GM12878 (cell line): ENCODE data around the gene LRRIQ4. TPM values are rescaled to one million over a fixed set of nuclear protein-coding genes. Genes with fewer than 3 reads are reported as not detected.

Source experiments
- CBFB ChIP-seq: IDR thresholded peaks from 2 replicates; pipeline ENCODE4 v1.6.1; 2016; ENCODE audit warnings: antibody characterized with exemption, low read depth
- CHD1 ChIP-seq: IDR thresholded peaks from 2 replicates; pipeline ENCODE4 v1.6.1; 2012; ENCODE audit warnings: low read depth, low read length, improper control_type of control experiment
- CREB1 ChIP-seq: IDR thresholded peaks from 2 replicates; pipeline ENCODE4 v1.6.1; 2012; ENCODE audit warnings: low read depth, mild to moderate bottlenecking, inconsistent platforms
- EED ChIP-seq: sonication (generic); IDR thresholded peaks from 2 replicates; pipeline ENCODE4 v1.6.1; 2016; ENCODE audit warnings: antibody characterized with exemption, low read depth
- EP300 ChIP-seq, 2 experiments: fragments of 150-350 bp in 1 of 2; IDR thresholded peaks; 2 replicates each; pipeline ENCODE4 v1.6.1; 2011 to 2012; ENCODE audit warnings: low read depth in 2 of 2, low read length in 2 of 2, borderline replicate concordance in 1 of 2, improper control_type of control experiment in 1 of 2, inconsistent platforms in 1 of 2; ENCODE audit not compliant: control insufficient read depth in 1 of 2
- GABPA ChIP-seq: IDR thresholded peaks from 2 replicates; pipeline ENCODE4 v1.6.1; 2014; ENCODE audit warnings: antibody characterized with exemption, low read depth, mild to moderate bottlenecking, inconsistent platforms
- IKZF2 ChIP-seq, 2 experiments: fragments of 450-650 bp; IDR thresholded peaks; 2 replicates each; pipeline ENCODE4 v1.6.1; 2017; ENCODE audit warnings: mild to moderate bottlenecking in 2 of 2, moderate library complexity in 2 of 2
- IRF4 ChIP-seq: IDR thresholded peaks from 2 replicates; pipeline ENCODE4 v1.6.1; 2011; ENCODE audit warnings: low read depth, low read length
- MXI1 ChIP-seq: fragments of 150-350 bp; IDR thresholded peaks from 2 replicates; pipeline ENCODE4 v1.6.1; 2011; ENCODE audit warnings: low read depth, mild to moderate bottlenecking, inconsistent platforms, low read length, improper control_type of control experiment
- NBN ChIP-seq: fragments of 450-650 bp; IDR thresholded peaks from 2 replicates; pipeline ENCODE4 v1.6.1; 2016
- RBBP5 ChIP-seq: fragments of 200-600 bp; sonication (generic); conservative IDR thresholded peaks from 2 replicates; pipeline ENCODE4 v1.6.1; 2016
- SREBF2 ChIP-seq: IDR thresholded peaks from 2 replicates; pipeline ENCODE4 v1.6.1; 2012; ENCODE audit warnings: mild to moderate bottlenecking, low read length
- TCF12 ChIP-seq: IDR thresholded peaks from 2 replicates; pipeline ENCODE4 v1.6.1; 2011; ENCODE audit warnings: low read depth, mild to moderate bottlenecking, low read length
- YBX1 ChIP-seq: fragments of 450-650 bp; IDR thresholded peaks from 2 replicates; pipeline ENCODE4 v1.6.1; 2016; ENCODE audit warnings: antibody characterized with exemption
- ZNF24 ChIP-seq: fragments of 450-650 bp; IDR thresholded peaks from 2 replicates; pipeline ENCODE4 v1.6.1; 2017; ENCODE audit warnings: antibody characterized with exemption, mild to moderate bottlenecking
- polyA plus RNA-seq, 11 experiments: library from polyadenylated mRNA; depleted of rRNA in 4 of 11; unstranded in 6 of 11; stranded (reverse) in 5 of 11; fragments of >200 nt; fragmentation: Nextera tagmentation in 4 of 11; fragmentation: Illumina TruSeq in 1 of 11; extraction: Ambion mirVana in 4 of 11; extraction: Trizol in 1 of 11; gene quantifications; 1 replicate in 1 of 11; 2 replicates in 10 of 11; pipeline versions ENCODE4 v1.2.1 to v1.2.3, GENCODE V29; 2011 to 2016; ENCODE audit warnings: inconsistent platforms in 2 of 11, missing spikeins in 2 of 11, low read depth in 1 of 11
- total RNA-seq, 4 experiments: library from RNA; depleted of rRNA in 3 of 4; stranded (reverse); fragments of >200 nt in 3 of 4; fragmentation: Illumina TruSeq in 1 of 4; extraction: Trizol in 1 of 4; gene quantifications; 2 replicates each; pipeline versions ENCODE4 v1.2.1 to v1.2.3, GENCODE V29; 2013 to 2021
- TF ChIP-seq, protein P1 (sequence below): fragments of 450-650 bp; IDR thresholded peaks from 2 replicates; pipeline ENCODE4 v1.6.1; 2017; ENCODE audit warnings: mild to moderate bottlenecking, low read depth, inconsistent platforms; ENCODE audit not compliant: poor library complexity, severe bottlenecking
- TF ChIP-seq, protein P2 (sequence below): fragments of 450-650 bp; IDR thresholded peaks from 2 replicates; pipeline ENCODE4 v1.6.1; 2014; ENCODE audit warnings: mild to moderate bottlenecking
- TF ChIP-seq, protein P3 (sequence below): fragments of 150-350 bp; IDR thresholded peaks from 2 replicates; pipeline ENCODE4 v1.6.1; 2016; ENCODE audit warnings: low read depth, low read length
- TF ChIP-seq, protein P4 (sequence below): fragments of 450-650 bp; IDR thresholded peaks from 2 replicates; pipeline ENCODE4 v1.6.1; 2016; ENCODE audit warnings: mild to moderate bottlenecking, moderate library complexity, borderline replicate concordance

Gene LRRIQ4
- total and polyA plus RNA-seq, 10 of the 15 experiments (the other 5 are each of a cell fraction or from before 2014, with no cell fraction given) = 0.06 to 0.21 (median 0.14) TPM; not detected in 3

DNA sequence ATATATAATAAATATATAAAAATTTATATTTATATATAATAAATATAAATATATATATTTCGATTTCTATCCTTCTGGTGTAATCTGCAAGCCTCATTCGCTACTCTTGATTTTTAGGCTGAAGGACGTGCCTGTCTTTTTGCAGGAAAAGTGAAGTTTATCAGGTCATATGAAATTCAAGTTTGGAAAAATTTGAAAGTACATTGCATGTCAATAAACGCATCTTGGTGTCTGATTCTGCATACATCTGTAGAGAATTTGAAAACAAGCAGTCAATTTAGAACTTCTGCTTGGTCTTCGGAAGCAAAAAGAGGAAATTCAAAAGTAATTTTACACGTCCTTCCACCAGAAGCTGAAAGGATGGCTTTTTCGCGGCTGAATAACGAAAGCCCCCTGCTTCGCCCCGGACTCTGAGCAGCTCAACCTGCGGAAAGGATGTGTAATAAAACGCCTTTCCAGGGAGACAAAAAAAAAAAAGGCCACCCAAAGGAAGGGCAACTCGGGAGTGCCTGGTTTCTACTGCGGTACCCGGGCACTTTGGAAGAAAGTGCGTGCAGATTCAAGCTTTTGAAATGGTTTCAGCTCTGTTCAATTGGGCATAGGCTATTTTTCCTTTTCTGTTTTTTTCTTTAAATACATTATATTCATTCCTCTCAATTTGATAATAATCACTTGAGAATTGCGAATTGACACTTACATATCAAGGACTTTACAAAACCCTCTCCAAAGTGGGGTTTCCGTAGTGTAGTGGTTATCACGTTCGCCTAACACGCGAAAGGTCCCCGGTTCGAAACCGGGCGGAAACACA lies 41.0 kb upstream of the LRRIQ4 start (continued):
- TF ChIP-seq CBFB = peak; percentile 45; the same call in 1 of the 2 replicates
- TF ChIP-seq YBX1 = no peak
- TF ChIP-seq RBBP5 = peak; percentile 80; the same call in 1 of the 2 replicates
- TF ChIP-seq, protein P1, sequence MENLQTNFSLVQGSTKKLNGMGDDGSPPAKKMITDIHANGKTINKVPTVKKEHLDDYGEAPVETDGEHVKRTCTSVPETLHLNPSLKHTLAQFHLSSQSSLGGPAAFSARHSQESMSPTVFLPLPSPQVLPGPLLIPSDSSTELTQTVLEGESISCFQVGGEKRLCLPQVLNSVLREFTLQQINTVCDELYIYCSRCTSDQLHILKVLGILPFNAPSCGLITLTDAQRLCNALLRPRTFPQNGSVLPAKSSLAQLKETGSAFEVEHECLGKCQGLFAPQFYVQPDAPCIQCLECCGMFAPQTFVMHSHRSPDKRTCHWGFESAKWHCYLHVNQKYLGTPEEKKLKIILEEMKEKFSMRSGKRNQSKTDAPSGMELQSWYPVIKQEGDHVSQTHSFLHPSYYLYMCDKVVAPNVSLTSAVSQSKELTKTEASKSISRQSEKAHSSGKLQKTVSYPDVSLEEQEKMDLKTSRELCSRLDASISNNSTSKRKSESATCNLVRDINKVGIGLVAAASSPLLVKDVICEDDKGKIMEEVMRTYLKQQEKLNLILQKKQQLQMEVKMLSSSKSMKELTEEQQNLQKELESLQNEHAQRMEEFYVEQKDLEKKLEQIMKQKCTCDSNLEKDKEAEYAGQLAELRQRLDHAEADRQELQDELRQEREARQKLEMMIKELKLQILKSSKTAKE = peak; percentile 84
- peak; percentile 32; the same call in 1 of the 2 replicates for TF ChIP-seq CREB1
- no peak for TF ChIP-seq CHD1
- TF ChIP-seq, protein P2, sequence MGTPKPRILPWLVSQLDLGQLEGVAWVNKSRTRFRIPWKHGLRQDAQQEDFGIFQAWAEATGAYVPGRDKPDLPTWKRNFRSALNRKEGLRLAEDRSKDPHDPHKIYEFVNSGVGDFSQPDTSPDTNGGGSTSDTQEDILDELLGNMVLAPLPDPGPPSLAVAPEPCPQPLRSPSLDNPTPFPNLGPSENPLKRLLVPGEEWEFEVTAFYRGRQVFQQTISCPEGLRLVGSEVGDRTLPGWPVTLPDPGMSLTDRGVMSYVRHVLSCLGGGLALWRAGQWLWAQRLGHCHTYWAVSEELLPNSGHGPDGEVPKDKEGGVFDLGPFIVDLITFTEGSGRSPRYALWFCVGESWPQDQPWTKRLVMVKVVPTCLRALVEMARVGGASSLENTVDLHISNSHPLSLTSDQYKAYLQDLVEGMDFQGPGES = no peak
- peak; percentile 99 for TF ChIP-seq ZNF24
- TF ChIP-seq GABPA = peak; percentile 70; the same call in 1 of the 2 replicates
- TF ChIP-seq EED = peak; percentile 52; the same call in 1 of the 2 replicates
- TF ChIP-seq IRF4 = peak; percentile 50; the same call in 1 of the 2 replicates
- TF ChIP-seq, protein P3, sequence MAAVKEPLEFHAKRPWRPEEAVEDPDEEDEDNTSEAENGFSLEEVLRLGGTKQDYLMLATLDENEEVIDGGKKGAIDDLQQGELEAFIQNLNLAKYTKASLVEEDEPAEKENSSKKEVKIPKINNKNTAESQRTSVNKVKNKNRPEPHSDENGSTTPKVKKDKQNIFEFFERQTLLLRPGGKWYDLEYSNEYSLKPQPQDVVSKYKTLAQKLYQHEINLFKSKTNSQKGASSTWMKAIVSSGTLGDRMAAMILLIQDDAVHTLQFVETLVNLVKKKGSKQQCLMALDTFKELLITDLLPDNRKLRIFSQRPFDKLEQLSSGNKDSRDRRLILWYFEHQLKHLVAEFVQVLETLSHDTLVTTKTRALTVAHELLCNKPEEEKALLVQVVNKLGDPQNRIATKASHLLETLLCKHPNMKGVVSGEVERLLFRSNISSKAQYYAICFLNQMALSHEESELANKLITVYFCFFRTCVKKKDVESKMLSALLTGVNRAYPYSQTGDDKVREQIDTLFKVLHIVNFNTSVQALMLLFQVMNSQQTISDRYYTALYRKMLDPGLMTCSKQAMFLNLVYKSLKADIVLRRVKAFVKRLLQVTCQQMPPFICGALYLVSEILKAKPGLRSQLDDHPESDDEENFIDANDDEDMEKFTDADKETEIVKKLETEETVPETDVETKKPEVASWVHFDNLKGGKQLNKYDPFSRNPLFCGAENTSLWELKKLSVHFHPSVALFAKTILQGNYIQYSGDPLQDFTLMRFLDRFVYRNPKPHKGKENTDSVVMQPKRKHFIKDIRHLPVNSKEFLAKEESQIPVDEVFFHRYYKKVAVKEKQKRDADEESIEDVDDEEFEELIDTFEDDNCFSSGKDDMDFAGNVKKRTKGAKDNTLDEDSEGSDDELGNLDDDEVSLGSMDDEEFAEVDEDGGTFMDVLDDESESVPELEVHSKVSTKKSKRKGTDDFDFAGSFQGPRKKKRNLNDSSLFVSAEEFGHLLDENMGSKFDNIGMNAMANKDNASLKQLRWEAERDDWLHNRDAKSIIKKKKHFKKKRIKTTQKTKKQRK = no peak
- TF ChIP-seq NBN = no peak; the same call in 1 of the 2 replicates
- peak; percentile 97 for TF ChIP-seq SREBF2
- TF ChIP-seq IKZF2 (IDR thresholded peaks at IDR 0.05) = peak; percentile 24 to 34; a peak in 1 of 4 replicates
- TF ChIP-seq MXI1 = 0 out of 2 replicates have a peak, but pooled peaks have one; percentile 11
- TF ChIP-seq, protein P4, sequence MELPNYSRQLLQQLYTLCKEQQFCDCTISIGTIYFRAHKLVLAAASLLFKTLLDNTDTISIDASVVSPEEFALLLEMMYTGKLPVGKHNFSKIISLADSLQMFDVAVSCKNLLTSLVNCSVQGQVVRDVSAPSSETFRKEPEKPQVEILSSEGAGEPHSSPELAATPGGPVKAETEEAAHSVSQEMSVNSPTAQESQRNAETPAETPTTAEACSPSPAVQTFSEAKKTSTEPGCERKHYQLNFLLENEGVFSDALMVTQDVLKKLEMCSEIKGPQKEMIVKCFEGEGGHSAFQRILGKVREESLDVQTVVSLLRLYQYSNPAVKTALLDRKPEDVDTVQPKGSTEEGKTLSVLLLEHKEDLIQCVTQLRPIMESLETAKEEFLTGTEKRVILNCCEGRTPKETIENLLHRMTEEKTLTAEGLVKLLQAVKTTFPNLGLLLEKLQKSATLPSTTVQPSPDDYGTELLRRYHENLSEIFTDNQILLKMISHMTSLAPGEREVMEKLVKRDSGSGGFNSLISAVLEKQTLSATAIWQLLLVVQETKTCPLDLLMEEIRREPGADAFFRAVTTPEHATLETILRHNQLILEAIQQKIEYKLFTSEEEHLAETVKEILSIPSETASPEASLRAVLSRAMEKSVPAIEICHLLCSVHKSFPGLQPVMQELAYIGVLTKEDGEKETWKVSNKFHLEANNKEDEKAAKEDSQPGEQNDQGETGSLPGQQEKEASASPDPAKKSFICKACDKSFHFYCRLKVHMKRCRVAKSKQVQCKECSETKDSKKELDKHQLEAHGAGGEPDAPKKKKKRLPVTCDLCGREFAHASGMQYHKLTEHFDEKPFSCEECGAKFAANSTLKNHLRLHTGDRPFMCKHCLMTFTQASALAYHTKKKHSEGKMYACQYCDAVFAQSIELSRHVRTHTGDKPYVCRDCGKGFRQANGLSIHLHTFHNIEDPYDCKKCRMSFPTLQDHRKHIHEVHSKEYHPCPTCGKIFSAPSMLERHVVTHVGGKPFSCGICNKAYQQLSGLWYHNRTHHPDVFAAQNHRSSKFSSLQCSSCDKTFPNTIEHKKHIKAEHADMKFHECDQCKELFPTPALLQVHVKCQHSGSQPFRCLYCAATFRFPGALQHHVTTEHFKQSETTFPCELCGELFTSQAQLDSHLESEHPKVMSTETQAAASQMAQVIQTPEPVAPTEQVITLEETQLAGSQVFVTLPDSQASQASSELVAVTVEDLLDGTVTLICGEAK = peak; percentile 84
- peak in 1 of 2 experiments; percentile 84; a peak in 2 of 4 replicates for TF ChIP-seq EP300 (IDR thresholded peaks at IDR 0.05; ENCODE audit: borderline replicate concordance in 1 of 2, control insufficient read depth in 1 of 2, low read depth in 2 of 2, low read length in 2 of 2)
- TF ChIP-seq TCF12 = 0 out of 2 replicates have a peak, but pooled peaks have one; percentile 10
